SK-N-SH treated with all-trans-retinoic acid at 6 μM for 48 hours (cell line): ENCODE measurements around the gene OXNAD1.

Source experiments
- PATZ1 ChIP-seq: fragments of 250-450 bp; sonication (Bioruptor Pico); IDR thresholded peaks from 2 replicates; pipeline ENCODE4 v1.8.0; 2020; ENCODE audit warnings: mild to moderate bottlenecking, moderate library complexity, borderline replicate concordance
- TSHZ2 ChIP-seq: fragments of 250-450 bp; sonication (Bioruptor Pico); IDR thresholded peaks from 2 replicates; pipeline ENCODE4 v1.5.0; 2020; ENCODE audit warnings: mild to moderate bottlenecking, moderate library complexity
- ZFP30 ChIP-seq: fragments of 450-650 bp; formaldehyde crosslinking; IDR thresholded peaks from 2 replicates; pipeline ENCODE4 v1.5.0; 2022; ENCODE audit warnings: mild to moderate bottlenecking, moderate library complexity
- TF ChIP-seq, protein P1 (sequence below): fragments of 250-450 bp; sonication (Bioruptor Pico); IDR thresholded peaks from 2 replicates; pipeline ENCODE4 v1.5.1; 2020; ENCODE audit warnings: low read depth, mild to moderate bottlenecking, moderate library complexity
- TF ChIP-seq, protein P2 (sequence below): fragments of 250-450 bp; sonication (Bioruptor Pico); IDR thresholded peaks from 2 replicates; pipeline ENCODE4 v1.8.0; 2021; ENCODE audit warnings: low read depth, mild to moderate bottlenecking, moderate library complexity, borderline replicate concordance

DNA sequence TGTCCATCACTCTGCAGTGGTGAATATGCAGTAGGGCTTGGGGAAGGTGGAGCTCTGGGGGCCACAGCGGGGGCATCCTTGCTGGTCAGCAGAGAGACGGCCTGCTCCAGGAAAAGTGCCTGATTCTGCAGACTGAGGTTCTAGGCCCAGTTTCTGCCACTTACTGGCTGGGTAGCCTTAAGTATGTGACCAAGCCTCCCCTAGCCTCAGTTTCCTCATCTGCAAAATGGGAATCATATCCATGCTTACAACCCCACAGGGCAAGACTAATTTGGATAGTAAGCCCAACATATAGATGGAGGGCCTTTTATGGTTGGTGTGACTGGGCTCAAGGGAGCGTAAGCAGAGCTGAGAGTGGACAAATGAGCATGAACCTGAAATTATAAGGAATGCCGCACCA lies 60.8 kb downstream of the OXNAD1 start:
- TF ChIP-seq, protein P1, sequence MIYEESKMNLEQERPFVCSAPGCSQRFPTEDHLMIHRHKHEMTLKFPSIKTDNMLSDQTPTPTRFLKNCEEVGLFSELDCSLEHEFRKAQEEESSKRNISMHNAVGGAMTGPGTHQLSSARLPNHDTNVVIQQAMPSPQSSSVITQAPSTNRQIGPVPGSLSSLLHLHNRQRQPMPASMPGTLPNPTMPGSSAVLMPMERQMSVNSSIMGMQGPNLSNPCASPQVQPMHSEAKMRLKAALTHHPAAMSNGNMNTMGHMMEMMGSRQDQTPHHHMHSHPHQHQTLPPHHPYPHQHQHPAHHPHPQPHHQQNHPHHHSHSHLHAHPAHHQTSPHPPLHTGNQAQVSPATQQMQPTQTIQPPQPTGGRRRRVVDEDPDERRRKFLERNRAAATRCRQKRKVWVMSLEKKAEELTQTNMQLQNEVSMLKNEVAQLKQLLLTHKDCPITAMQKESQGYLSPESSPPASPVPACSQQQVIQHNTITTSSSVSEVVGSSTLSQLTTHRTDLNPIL (CRISPR knock-in tag): no peak
- no peak for TF ChIP-seq PATZ1 (CRISPR knock-in tag)
- TF ChIP-seq TSHZ2: no peak
- TF ChIP-seq, protein P2, sequence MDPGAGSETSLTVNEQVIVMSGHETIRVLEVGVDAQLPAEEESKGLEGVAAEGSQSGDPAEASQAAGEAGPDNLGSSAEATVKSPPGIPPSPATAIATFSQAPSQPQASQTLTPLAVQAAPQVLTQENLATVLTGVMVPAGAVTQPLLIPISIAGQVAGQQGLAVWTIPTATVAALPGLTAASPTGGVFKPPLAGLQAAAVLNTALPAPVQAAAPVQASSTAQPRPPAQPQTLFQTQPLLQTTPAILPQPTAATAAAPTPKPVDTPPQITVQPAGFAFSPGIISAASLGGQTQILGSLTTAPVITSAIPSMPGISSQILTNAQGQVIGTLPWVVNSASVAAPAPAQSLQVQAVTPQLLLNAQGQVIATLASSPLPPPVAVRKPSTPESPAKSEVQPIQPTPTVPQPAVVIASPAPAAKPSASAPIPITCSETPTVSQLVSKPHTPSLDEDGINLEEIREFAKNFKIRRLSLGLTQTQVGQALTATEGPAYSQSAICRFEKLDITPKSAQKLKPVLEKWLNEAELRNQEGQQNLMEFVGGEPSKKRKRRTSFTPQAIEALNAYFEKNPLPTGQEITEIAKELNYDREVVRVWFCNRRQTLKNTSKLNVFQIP (CRISPR knock-in tag): no peak
- TF ChIP-seq ZFP30 (CRISPR knock-in tag): no peak
